Endodermal cell (in vitro differentiated cells): ENCODE results near the gene CHRD. TPM values are rescaled to one million over a fixed set of nuclear protein-coding genes. Genes with fewer than 3 reads are reported as not detected.

Experiments
- DNase-seq: peaks from one replicate; pipeline ENCODE4 v3.0.0-alpha.2; 2017
- H3K27ac ChIP-seq: 2 replicates; pipeline ENCODE4 v1.5.1; 2013; ENCODE audit warnings: mild to moderate bottlenecking, low read depth, low read length, moderate library complexity
- H3K27me3 ChIP-seq: 2 replicates; pipeline ENCODE4 v1.6.1; 2013; ENCODE audit warnings: mild to moderate bottlenecking, low read length, moderate library complexity; ENCODE audit not compliant: insufficient read depth, control insufficient read depth, poor library complexity, severe bottlenecking
- H3K36me3 ChIP-seq: 2 replicates; pipeline ENCODE4 v1.7.0; 2013; ENCODE audit warnings: mild to moderate bottlenecking, low read length, moderate library complexity; ENCODE audit not compliant: control insufficient read depth, insufficient read depth
- H3K4me1 ChIP-seq: one replicate; pipeline ENCODE4 v1.7.0; 2013; ENCODE audit warnings: low read length; ENCODE audit not compliant: control insufficient read depth, insufficient read depth
- H3K4me3 ChIP-seq: 2 replicates; pipeline ENCODE4 v1.5.1; 2013; ENCODE audit warnings: mild to moderate bottlenecking, low read length, moderate library complexity
- H3K9ac ChIP-seq: 2 replicates; pipeline ENCODE4 v1.6.1; 2013; ENCODE audit warnings: mild to moderate bottlenecking, low read length, moderate library complexity; ENCODE audit not compliant: poor library complexity, severe bottlenecking; ENCODE audit errors: extremely low read depth
- H3K9me3 ChIP-seq: 2 replicates; pipeline ENCODE4 v1.6.1; 2013; ENCODE audit warnings: mild to moderate bottlenecking, low read length, moderate library complexity; ENCODE audit not compliant: control insufficient read depth
- H3K27ac Mint-ChIP-seq: 2 replicates; pipeline ENCODE4 v1.8.0; 2020; ENCODE audit warnings: mixed read lengths
- H3K27me3 Mint-ChIP-seq: 2 replicates; pipeline ENCODE4 v1.8.0; 2021; ENCODE audit warnings: mild to moderate bottlenecking, mixed read lengths; ENCODE audit not compliant: insufficient read depth
- H3K36me3 Mint-ChIP-seq: 2 replicates; pipeline ENCODE4 v1.8.0; 2020; ENCODE audit warnings: low read depth, mixed read lengths
- H3K4me1 Mint-ChIP-seq: 2 replicates; pipeline ENCODE4 v1.8.0; 2020; ENCODE audit warnings: mixed read lengths
- H3K4me3 Mint-ChIP-seq: 2 replicates; pipeline ENCODE4 v1.8.0; 2020; ENCODE audit warnings: mild to moderate bottlenecking, moderate library complexity, mixed read lengths
- H3K9me3 Mint-ChIP-seq: 2 replicates; pipeline ENCODE4 v1.8.0; 2020; ENCODE audit warnings: mild to moderate bottlenecking, mixed read lengths
- CTCF ChIP-seq: fragments of 200-600 bp; sonication (generic); conservative IDR thresholded peaks from 2 replicates; pipeline ENCODE4 v1.5.0; 2021; ENCODE audit warnings: antibody characterized with exemption, mild to moderate bottlenecking
- WGBS, 2 experiments: methylation state at CpG; one replicate each; pipeline versions ENCODE4 v1.1.5 to v1.1.7; 2013; ENCODE audit warnings: missing lambda C conversion rate in 2 of 2, mixed read lengths in 1 of 2; ENCODE audit not compliant: insufficient coverage in 1 of 2, insufficient read length in 1 of 2; 5-methylcytosine and 5-hydroxymethylcytosine counted together
- total RNA-seq, 2 donors: library from RNA; stranded (reverse); fragmentation: NEBNext Ultra II Directional in 1 of 2; extraction: Animal tissue kit (Norgen Biotek cat#: 25700) in 1 of 2; gene quantifications; 2 replicates in 1 of 2; 3 replicates in 1 of 2; pipeline ENCODE4 v1.2.1, GENCODE V29; 2021

Gene CHRD
- total RNA-seq, 2 donors from 2014 or later, result 5.0 to 17.4 TPM

DNA sequence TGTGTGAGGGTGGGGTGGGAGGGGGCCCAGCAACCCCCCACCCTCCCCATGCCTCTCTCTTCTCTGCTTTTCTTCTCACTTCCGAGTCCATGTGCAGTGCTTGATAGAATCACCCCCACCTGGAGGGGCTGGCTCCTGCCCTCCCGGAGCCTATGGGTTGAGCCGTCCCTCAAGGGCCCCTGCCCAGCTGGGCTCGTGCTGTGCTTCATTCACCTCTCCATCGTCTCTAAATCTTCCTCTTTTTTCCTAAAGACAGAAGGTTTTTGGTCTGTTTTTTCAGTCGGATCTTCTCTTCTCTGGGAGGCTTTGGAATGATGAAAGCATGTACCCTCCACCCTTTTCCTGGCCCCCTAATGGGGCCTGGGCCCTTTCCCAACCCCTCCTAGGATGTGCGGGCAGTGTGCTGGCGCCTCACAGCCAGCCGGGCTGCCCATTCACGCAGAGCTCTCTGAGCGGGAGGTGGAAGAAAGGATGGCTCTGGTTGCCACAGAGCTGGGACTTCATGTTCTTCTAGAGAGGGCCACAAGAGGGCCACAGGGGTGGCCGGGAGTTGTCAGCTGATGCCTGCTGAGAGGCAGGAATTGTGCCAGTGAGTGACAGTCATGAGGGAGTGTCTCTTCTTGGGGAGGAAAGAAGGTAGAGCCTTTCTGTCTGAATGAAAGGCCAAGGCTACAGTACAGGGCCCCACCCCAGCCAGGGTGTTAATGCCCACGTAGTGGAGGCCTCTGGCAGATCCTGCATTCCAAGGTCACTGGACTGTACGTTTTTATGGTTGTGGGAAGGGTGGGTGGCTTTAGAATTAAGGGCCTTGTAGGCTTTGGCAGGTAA, 34.3 kb upstream of the CHRD start:
- Histone ChIP-seq H3K4me1 (no peaks in the 10 kb centered on the region), H3K9me3 (no peaks in the 10 kb centered on the region), H3K4me3 (no peak overlapping the region), H3K9ac (no peak overlapping the region), H3K27me3 (no peaks in the 10 kb centered on the region), H3K27ac (peak overlapping the region; percentile 60), H3K36me3 (peaks cover 35% of the 10 kb centered on the region)
- Mint-ChIP-seq H3K36me3 (peaks cover 37% of the 10 kb centered on the region), H3K27me3 (no peaks in the 10 kb centered on the region), H3K4me3 (no peak overlapping the region), H3K27ac (peak overlapping the region; percentile 96), H3K9me3 (no peaks in the 10 kb centered on the region), H3K4me1 (peaks cover 22% of the 10 kb centered on the region)
- DNase-seq, result peak; percentile 94
- WGBS, 2 experiments, result 44 to 46% methylated on average over 8 to 14 of the region's 14 CpGs
- TF ChIP-seq CTCF, result peak; percentile 82

GRCh38 chr3:184346480-184347190, 33.2 kb upstream of the CHRD start:
- H3K36me3 Mint-ChIP-seq, result peaks cover 37% of the 10 kb centered on the region
- WGBS, 2 experiments, result 95 to 98% methylated on average over 19 to 20 of the region's 20 CpGs
- H3K4me1 Mint-ChIP-seq, result peaks cover 26% of the 10 kb centered on the region

More at GRCh38 chr3:184346480-184347190, 33.2 kb upstream of the CHRD start:
- Mint-ChIP-seq H3K4me3 (no peak overlapping the region), H3K27me3 (no peaks in the 10 kb centered on the region), H3K9me3 (no peaks in the 10 kb centered on the region), H3K27ac (no peak overlapping the region)
- no peak overlapping the region for H3K27ac ChIP-seq
- H3K36me3 ChIP-seq, result peaks cover 35% of the 10 kb centered on the region
- H3K27me3 ChIP-seq, result no peaks in the 10 kb centered on the region
- H3K9me3 ChIP-seq, result no peaks in the 10 kb centered on the region
- peaks cover 4% of the 10 kb centered on the region for H3K4me1 ChIP-seq
- DNase-seq, result no peak
- no peak for TF ChIP-seq CTCF
- no peak overlapping the region for H3K9ac ChIP-seq
- no peak overlapping the region for H3K4me3 ChIP-seq
